ENCODE results near the gene KRAS.

The KRAS gene

DNA sequence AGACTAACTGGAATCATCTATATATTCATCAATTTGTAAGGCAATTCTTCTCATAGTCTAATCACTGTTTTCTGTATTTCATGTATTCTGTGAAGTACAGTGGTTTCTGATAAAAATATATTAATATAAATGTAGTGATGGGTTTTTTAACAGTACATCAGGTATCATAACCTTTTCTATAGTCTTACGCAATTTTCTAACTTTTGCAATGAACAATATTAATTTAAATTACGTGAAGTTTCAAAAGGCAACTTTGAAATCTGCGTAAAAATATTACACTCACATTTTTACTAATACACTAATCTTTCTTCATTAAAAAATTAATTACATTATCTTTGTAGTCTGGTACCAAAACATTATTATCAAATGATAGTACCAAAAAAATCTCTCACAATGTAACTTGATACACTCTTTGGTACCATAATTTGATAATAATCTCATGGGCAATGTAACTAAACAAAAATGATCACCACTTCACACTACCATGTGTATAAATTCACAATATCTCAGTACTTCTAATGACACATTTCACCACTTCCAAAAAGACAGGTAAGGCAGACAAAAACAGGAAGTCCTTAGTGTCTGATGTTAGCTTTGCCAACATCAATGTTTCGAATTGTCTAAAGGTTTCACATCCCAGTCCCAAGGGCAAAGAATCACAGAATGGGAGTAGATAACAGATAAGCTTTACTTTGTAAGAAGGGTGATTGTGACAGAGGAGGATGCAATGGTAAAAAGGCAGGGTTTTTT, 64.5 kb downstream of the KRAS start:
- ATAC-seq (replicated peaks; ENCODE audit: extremely low read depth, poor library complexity, severe bottlenecking) = peak; percentile 70
- H3K9me3 Mint-ChIP-seq = no peaks in the 10 kb centered on the region
- H3K27ac Mint-ChIP-seq (ENCODE audit: low read depth) = peak overlapping the region; percentile 77
- peaks cover 14% of the 10 kb centered on the region for H3K4me1 Mint-ChIP-seq
- no peaks in the 10 kb centered on the region for H3K27me3 Mint-ChIP-seq
- H3K36me3 Mint-ChIP-seq (ENCODE audit: insufficient read depth) = peaks cover 4% of the 10 kb centered on the region
- H3K4me3 Mint-ChIP-seq = peak overlapping the region; percentile 68
- DNase-seq (ENCODE audit: low spot score in 2 of 2) = no peak

DNA sequence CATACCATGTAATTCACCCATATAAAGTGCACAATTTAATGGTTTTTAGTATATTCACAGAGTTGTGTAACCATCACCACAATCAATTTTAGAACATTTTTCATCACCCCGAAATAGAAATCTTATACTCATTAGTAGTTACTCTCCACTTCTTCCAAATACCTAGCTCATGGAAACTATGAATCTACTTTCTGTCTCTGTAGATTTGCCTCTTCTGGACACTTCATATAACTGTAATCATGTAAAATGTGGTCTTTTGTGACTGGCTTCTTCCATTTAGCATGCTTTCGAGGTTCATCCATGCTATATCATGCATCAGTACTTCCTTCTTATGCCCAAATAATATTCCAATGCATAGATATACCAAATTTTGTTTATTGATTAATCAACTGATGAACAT, 66.6 kb downstream of the KRAS start:
- DNase-seq (ENCODE audit: low spot score in 2 of 2) (no peak), ATAC-seq (replicated peaks; ENCODE audit: extremely low read depth, poor library complexity, severe bottlenecking) (no peak)
- H3K27ac Mint-ChIP-seq (ENCODE audit: low read depth) = no peak overlapping the region
- H3K9me3 Mint-ChIP-seq = no peaks in the 10 kb centered on the region
- H3K36me3 Mint-ChIP-seq (ENCODE audit: insufficient read depth) = peaks cover 4% of the 10 kb centered on the region
- peaks cover 14% of the 10 kb centered on the region for H3K4me1 Mint-ChIP-seq
- H3K27me3 Mint-ChIP-seq = peaks cover 6% of the 10 kb centered on the region
- no peak overlapping the region for H3K4me3 Mint-ChIP-seq

DNA sequence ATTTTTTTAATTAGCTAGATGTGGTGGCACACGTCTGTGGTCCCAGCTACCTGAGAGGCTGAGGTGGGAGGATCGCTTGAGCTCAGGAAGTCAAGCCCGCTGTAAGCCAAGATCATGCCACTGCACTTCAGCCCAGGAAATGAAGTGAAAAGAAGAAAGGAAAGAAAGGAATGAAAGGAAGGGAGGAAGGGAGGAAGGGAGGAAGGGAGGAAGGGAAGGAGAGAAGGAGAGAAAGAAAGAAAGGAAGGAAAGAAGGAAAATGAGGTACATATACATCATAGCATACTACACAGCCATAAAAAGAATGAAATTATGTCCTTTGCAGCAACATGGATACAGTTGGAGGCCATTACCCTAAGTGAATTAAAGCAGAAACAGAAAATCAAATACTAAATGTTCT, 68.0 kb downstream of the KRAS start:
- Mint-ChIP-seq H3K4me3 (no peak overlapping the region), H3K27ac (ENCODE audit: low read depth) (no peak overlapping the region), H3K9me3 (no peaks in the 10 kb centered on the region), H3K36me3 (ENCODE audit: insufficient read depth) (peaks cover 4% of the 10 kb centered on the region), H3K4me1 (peaks cover 14% of the 10 kb centered on the region), H3K27me3 (peaks cover 19% of the 10 kb centered on the region)
- no peak for DNase-seq (ENCODE audit: low spot score in 2 of 2)
- no peak for ATAC-seq (replicated peaks; ENCODE audit: extremely low read depth, poor library complexity, severe bottlenecking)

DNA sequence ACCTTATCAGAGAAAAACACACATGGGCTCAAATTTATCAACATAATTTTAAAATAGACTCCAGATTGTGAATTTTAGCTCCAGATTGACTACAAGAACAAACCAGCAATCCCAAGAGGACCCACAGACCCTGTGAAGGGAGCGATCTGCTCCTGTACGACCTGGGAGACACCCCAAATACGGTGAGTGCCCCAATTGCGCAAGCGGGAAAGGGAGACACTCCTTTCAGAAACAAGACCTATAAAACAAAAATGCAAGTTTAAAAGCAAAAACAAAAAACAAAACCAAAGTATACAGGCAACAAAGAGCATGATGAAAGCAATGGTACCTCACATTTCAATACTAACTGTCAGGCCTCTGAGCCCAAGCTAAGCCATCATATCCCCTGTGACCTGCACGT, 87.9 kb downstream of the KRAS start:
- Mint-ChIP-seq H3K4me1 (no peaks in the 10 kb centered on the region), H3K27ac (ENCODE audit: low read depth) (no peak overlapping the region), H3K36me3 (ENCODE audit: insufficient read depth) (no peaks in the 10 kb centered on the region), H3K27me3 (no peaks in the 10 kb centered on the region), H3K4me3 (no peak overlapping the region), H3K9me3 (no peaks in the 10 kb centered on the region)
- no peak for ATAC-seq (replicated peaks; ENCODE audit: extremely low read depth, poor library complexity, severe bottlenecking)
- DNase-seq (ENCODE audit: low spot score in 2 of 2) = no peak

DNA sequence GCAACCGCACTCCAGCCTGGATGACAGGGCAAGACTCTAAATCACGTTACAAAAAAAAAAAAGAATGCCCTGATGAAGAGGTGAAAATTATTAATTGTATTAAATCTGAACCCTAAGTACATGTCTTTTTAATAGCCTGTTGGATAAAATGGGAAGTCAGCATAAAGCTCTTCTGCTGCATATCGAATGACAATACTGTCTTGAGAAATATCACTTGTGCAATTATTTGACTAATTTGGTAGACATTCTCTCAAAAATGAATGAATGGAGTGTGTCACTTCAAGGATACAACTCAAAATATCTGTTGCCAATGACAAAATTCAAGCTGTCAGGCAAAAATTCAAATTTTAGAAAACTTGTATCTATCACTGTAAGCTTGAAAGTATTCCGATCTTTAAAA, 94.7 kb downstream of the KRAS start:
- H3K4me3 Mint-ChIP-seq = no peak overlapping the region
- no peak overlapping the region for H3K27ac Mint-ChIP-seq (ENCODE audit: low read depth)
- no peak for ATAC-seq (replicated peaks; ENCODE audit: extremely low read depth, poor library complexity, severe bottlenecking)
- DNase-seq (ENCODE audit: low spot score in 2 of 2) = no peak
- H3K36me3 Mint-ChIP-seq (ENCODE audit: insufficient read depth) = no peaks in the 10 kb centered on the region
- no peaks in the 10 kb centered on the region for H3K4me1 Mint-ChIP-seq
- no peaks in the 10 kb centered on the region for H3K27me3 Mint-ChIP-seq
- no peaks in the 10 kb centered on the region for H3K9me3 Mint-ChIP-seq

DNA sequence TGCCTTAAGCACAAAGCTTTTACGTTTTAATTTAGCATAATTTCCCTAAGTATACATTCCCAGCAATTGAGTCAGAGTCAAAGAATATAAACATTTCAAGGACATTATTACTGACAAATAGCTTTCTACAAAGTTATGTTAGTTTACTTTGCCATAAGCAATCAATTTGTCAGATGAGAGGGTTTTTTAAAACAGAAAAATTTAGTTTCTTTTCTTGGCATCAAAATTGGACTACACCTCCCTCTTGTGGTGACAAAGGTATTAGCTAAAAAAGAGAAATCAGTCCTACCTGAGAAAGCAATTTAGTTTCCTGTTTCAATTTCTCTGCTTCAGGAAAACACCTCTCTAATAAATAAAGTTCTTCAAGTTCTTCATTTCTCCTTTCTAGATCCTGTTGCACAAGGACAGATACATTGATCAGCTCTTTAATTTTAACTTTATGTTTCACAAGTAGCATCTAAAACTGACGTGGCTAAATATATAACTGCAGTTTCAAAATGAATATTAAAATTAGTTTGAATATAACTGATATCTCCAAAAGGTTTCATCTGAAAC, 95.6 kb downstream of the KRAS start:
- Mint-ChIP-seq H3K4me3 (no peak overlapping the region), H3K27ac (ENCODE audit: low read depth) (peak overlapping the region; percentile 46), H3K4me1 (no peaks in the 10 kb centered on the region), H3K36me3 (ENCODE audit: insufficient read depth) (no peaks in the 10 kb centered on the region), H3K27me3 (no peaks in the 10 kb centered on the region), H3K9me3 (no peaks in the 10 kb centered on the region)
- DNase-seq (ENCODE audit: low spot score in 2 of 2) (no peak), ATAC-seq (replicated peaks; ENCODE audit: extremely low read depth, poor library complexity, severe bottlenecking) (no peak)
